Fibroblast of skin of right quadriceps (primary cell): ENCODE results near the gene SKAP2.
A peak's percentile ranks its signal among the peaks of the same experiment; 100 is the strongest.

Experiments used
- DNase-seq: peaks from one replicate; pipeline ENCODE4 v3.0.0-alpha.2; 2013

The SKAP2 gene

GRCh38 chr7:26690135-26690805 lies 174.1 kb downstream of the SKAP2 start:
- DNase-seq: no peak

- no peak for DNase-seq
These were observed 175.4 kb downstream of the SKAP2 start for GRCh38 chr7:26688936-26689506.

- DNase-seq: no peak
These were observed 176.0 kb downstream of the SKAP2 start for GRCh38 chr7:26688388-26688787.

GRCh38 chr7:26687032-26687431 lies 177.4 kb downstream of the SKAP2 start:
- DNase-seq: no peak

- DNase-seq: peak; percentile 69
These were observed 177.9 kb downstream of the SKAP2 start for GRCh38 chr7:26686448-26686981.

- DNase-seq: peak; percentile 44
These were observed 178.8 kb downstream of the SKAP2 start for GRCh38 chr7:26685606-26686005.

- DNase-seq: no peak
These were observed 179.9 kb downstream of the SKAP2 start for GRCh38 chr7:26684447-26684846.

- DNase-seq: no peak
These were observed 181.1 kb downstream of the SKAP2 start for GRCh38 chr7:26683277-26683676.

GRCh38 chr7:26681819-26682418 lies 182.5 kb downstream of the SKAP2 start:
- DNase-seq: peak; percentile 33

GRCh38 chr7:26680587-26680986 lies 183.8 kb downstream of the SKAP2 start:
- DNase-seq: no peak

GRCh38 chr7:26675143-26675887 lies 189.1 kb downstream of the SKAP2 start:
- DNase-seq: peak; percentile 46

GRCh38 chr7:26673858-26674257 lies 190.5 kb downstream of the SKAP2 start:
- no peak for DNase-seq

GRCh38 chr7:26673271-26673670 lies 191.1 kb downstream of the SKAP2 start:
- no peak for DNase-seq

GRCh38 chr7:26670841-26671240 lies 193.5 kb downstream of the SKAP2 start:
- no peak for DNase-seq

GRCh38 chr7:26670290-26670689 lies 194.1 kb downstream of the SKAP2 start:
- DNase-seq: no peak

- DNase-seq: no peak
These were observed 195.6 kb downstream of the SKAP2 start for GRCh38 chr7:26668821-26669220.

- peak; percentile 90 for DNase-seq
These were observed 196.8 kb downstream of the SKAP2 start for GRCh38 chr7:26667514-26668133.

GRCh38 chr7:26664735-26665416 lies 199.5 kb downstream of the SKAP2 start:
- DNase-seq: no peak

- no peak for DNase-seq
These were observed 200.1 kb downstream of the SKAP2 start for GRCh38 chr7:26664274-26664673.

- peak; percentile 6 for DNase-seq
These were observed 200.5 kb downstream of the SKAP2 start for GRCh38 chr7:26663874-26664273.

GRCh38 chr7:26662646-26663045 lies 201.7 kb downstream of the SKAP2 start:
- DNase-seq: no peak

GRCh38 chr7:26659121-26659520 lies 205.3 kb downstream of the SKAP2 start:
- DNase-seq: no peak
